NCI-H2196 treated with DMSO at 0.1 percent for 48 hours (cell line): Measurements from ENCODE around the gene MAFG.

Source experiments
- DNase-seq: peaks from one replicate; lab custom pipeline; 2025; ENCODE audit not compliant: unreplicated experiment; lab: John Stamatoyannopoulos, UW

The MAFG gene

DNA sequence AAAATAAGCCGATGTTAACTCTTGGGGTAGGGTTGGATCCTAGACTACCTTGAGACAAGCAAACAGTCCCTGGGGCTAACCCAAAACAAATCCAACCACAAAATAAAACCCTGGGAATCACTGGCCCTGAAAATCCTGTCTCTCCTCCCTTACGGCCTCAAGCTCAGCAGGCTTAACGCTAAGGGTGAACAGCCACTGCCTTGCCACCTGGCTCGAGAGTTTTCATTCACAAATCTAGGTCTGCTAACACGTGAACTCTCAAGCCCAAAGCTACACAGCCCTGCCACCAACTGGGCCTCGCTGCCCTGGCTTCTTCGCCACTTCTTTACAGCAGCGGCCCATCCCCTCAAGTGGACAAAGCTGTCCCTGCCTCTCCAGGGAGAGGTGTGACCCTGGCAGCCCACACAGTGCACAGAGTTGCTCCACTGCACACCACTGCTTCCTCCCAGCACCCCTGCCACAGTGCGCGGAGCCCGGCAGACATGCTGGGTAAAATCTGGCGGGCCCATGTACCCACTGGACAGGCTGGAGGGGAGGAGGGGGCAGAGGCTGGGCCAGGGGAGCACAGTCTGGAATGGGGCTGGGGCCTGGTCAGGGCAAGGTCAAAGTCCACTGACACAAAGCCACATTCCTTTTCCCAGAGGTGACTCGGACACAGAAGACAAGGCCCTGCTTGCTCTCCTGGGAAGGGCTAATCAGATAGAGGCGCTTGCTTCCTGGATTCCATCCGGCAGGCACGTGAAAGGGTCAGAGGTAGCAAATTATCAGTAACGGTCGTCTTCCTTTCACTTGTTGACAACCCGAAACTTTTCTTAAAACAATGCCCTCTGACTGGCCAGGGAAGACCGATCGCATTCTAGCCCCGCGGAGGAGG lies 17.3 kb downstream of the MAFG start:
- DNase-seq, result no peak

- no peak for DNase-seq
Measured at GRCh38 chr17:81909231-81909630, 18.3 kb downstream of the MAFG start.

- no peak for DNase-seq
Measured at GRCh38 chr17:81908793-81909192, 18.7 kb downstream of the MAFG start.

DNA sequence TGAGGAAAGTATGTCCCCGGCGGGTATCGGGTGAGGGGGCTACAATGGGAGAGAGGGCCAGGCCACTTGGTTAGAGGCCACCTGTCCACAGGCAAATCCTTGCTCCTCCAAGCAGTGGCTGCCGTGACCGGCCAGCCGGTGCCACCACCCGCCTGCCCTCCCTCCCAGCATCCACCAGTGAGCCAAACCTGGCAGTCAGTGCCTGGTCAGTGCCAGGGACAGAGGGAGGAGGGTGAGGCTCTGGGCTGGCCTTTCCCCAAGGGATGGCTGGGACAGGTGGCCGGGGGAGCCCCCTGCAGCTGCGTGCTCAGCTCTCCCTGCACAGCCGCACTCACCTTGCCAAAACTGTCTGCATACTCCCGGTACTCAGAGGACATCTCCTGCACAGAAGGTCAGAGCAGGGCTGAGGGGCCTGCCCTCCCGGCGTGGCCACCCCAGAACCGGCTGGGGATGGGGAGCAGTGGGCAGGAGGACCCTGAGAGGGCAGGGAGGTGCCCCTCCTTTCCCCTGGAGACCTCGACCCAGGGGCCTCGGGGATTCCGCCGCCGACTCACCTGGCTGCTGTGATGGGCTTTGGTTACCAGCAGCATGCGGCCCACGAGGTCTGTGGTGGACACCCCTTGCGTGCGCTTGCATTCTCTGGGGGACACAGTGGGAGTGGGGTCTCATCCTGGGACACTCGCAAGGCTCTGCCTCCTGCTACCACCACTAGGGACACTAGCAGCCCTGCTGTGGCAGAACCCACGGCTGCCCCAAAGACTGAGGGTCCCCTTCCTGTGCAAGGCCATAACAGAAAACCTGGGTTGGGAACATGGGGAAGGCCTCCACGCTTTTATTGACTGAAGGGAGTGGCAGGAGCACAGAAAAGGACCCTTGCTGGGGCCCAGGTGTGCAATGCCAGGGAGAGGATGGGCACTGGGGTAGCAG lies 20.1 kb downstream of the MAFG start:
- no peak for DNase-seq

- no peak for DNase-seq
Measured at GRCh38 chr17:81906476-81907218, 20.9 kb downstream of the MAFG start.

DNA sequence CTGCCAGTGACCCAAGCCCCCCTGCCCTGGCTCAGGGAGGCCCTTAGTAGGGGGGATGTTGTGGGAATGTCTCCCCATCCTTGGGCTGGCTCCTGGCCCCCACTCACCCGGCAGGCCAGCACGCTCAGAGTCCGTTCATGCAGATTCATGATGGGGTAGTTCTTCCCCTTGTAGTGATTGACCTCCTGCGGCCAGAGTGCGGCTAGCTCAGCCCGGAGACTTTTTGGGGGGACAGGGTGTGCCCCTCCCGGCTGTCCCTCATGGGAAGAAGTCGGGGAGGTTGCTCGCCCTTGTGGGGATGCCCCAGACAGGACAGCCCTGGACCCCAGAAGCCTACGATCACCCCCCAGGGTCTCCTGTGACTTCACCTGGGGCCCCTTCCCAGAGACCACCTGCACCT lies 21.5 kb downstream of the MAFG start:
- DNase-seq, result no peak

DNA sequence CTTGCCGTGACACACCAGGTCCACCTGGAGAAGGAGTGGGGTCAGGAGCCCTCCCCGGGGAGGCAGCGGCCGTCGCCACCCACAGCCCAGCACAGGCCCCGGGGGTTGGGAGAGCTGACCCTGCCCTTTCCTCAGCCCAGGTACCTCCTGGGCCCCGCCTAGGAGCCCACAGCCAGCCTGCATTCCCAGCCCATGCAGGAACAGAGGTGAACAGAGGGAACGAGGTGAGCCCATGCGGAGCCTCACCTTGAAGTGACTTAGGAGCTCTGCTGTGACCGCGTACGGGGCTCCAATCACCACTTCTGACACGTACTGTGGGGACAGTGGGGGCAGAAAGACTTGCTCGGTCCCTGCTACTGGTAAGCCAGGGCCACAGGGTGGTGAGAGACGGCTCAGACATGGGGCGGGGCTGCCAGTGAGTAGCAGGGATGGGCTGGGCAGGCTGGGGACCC lies 22.1 kb downstream of the MAFG start:
- no peak for DNase-seq

GRCh38 chr17:81904600-81905423 lies 22.7 kb downstream of the MAFG start:
- DNase-seq, result no peak

DNA sequence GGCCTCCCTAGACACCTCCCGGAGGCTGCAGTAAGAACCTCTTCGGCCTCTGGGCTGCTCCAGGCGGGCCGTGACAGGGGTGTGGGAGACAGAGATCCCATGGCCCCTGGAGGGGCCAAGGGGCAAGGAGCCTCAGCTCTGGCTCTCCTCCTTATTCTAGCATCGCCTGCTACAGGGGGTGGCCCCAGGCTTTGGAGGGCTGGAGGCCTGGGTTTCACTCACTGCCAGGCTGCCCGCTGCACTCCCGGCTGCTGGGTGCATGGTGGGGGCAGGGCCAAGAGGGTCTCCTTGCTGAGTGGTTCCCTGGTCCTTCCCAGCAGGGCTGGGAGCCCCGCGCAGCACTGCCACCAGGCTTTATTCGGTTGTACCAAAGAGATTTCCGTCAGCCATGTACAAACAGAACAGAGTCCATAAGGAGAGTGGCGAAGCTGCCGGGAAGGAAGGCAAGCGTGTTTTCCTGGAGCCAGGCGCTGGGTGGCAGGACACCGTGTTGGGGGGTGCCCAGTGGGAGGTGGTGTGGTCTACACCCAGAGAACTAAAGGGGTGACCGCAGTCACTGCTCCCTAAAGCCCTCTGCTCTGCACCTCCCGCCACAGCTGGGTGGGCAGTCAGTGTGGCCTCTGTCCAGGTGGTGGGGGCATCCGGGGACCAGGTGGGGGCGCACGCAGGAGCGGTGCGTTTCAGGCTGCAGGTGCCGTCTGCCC lies 23.5 kb downstream of the MAFG start:
- DNase-seq, result no peak

DNA sequence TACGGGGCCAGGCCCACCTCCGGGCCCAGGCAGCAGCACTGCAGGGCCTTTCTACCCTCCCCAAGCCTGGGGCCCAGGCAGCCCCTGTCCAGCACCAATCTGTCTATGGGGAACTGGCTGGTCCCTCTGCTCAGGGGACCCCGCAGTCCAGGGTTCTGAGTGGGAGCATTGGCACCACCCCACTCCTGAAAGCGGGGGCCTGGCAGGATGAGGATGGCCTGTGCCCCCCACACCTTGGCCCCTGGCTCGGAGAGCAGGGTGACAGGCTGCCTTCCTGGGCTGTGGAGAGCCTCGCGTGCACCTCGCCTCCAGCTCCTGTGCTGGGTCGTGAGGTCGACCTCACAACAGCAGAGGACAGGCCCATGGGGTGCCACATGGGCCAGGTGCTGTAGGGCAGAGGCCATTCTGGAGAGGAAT lies 24.1 kb downstream of the MAFG start:
- no peak for DNase-seq

DNA sequence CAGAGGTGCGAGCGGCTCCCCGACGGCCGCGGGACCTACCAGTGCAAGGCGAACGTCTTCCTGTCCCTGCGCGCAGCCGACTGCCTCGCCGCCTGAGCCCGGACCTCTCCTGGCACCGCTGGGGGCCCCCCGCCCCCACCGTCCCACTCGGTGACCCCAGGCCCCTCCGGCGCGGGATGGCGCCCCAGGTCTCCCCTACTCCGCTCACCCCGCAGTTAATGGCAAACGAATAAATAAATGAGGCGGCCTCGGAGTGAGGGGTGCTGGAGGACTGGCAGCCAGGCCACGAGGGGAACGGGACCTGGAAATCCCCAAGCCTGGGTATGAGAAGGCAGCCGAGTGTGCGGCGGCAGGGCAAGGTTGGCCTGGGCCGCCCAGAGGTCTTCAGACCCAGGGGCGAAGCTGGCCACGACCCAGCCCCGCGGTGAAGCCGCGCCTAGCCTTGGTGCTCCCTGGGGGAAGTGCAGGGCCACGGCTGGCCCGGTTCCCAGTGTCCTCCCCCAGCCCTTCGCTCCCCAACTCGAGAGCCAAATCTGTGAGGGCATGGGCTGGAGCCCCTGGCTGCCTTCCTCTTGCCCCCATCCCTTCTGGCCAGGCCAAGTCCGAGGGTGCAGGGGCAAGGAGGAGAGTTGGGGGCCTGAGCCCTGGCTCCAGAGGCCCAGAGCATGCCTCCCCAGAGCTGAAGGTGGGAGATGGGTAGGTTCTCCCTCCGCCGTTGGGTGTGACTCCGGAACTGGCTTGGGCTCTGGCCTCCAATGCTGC lies 24.7 kb downstream of the MAFG start:
- no peak for DNase-seq

DNA sequence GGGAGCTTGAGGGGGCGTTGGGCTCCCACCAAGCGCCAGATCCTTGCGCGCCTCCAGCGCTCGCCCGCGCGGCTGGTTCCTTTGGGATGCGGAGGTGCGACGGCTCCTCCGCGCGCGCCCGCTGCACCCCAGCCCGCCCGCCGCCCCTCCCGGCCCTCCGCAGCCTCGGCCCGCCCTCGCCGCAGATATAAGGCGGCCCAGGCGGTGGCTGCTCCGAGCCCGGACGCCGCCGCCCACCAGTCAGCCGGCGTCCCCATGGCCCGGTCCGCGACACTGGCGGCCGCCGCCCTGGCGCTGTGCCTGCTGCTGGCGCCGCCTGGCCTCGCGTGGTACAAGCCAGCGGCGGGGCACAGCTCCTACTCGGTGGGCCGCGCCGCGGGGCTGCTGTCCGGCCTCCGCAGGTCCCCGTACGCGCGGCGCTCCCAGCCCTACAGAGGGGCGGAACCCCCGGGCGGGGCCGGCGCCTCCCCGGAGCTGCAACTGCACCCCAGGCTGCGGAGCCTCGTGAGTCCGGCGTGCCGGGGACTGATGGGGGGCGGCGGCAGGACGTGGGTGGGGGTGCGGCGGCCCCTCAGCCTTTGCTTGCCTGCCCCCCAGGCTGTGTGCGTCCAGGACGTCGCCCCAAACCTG lies 25.4 kb downstream of the MAFG start, which contains the start of gene NPB:
NPB (plus strand) TSS at position 216 of the 630 bp plus-strand sequence; CDS start at position 256, 40 bp downstream.
- DNase-seq, result no peak

DNA sequence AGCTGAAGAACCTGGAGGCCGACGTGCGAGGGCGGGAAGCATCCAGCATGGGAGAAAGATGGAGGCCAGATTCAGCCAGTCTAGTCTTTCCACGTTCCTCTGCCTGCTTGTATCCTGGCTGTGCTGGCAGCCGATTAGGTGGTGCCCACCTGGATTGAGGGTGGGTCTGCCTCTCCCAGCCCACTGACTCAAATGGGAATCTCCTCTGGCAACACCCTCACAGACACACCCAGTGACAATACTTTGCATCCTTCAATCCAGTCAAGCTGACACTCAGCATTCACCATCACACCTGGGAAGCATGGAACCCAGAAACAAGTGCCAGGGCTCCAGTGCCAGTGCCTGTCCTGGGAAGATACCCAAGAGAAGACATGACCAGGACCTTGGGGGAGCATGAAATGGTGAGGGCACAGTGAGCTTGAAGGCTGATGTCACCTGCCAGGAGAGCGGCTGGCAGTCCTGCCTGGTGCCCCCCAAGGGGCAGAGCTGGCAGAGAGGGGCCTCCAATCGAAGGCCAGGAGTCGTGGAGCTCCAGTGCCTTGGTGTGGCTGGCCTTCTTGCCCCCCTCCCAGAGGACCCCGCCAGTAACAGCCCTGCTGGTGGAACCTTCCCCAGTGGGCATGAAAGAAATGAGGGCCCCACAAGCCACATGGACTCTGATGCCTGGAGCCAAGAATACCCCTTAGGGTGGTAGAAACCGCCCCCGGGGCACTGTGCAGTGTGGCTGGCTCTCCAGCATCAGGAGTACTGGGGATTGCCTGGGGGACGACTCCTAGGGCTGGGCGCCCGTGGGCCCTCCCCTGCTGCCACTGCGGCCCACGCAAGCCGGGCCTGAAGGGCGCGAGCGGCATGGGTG lies 26.1 kb downstream of the MAFG start:
- no peak for DNase-seq

GRCh38 chr17:81900181-81900820 lies 27.2 kb downstream of the MAFG start:
- DNase-seq, result no peak

DNA sequence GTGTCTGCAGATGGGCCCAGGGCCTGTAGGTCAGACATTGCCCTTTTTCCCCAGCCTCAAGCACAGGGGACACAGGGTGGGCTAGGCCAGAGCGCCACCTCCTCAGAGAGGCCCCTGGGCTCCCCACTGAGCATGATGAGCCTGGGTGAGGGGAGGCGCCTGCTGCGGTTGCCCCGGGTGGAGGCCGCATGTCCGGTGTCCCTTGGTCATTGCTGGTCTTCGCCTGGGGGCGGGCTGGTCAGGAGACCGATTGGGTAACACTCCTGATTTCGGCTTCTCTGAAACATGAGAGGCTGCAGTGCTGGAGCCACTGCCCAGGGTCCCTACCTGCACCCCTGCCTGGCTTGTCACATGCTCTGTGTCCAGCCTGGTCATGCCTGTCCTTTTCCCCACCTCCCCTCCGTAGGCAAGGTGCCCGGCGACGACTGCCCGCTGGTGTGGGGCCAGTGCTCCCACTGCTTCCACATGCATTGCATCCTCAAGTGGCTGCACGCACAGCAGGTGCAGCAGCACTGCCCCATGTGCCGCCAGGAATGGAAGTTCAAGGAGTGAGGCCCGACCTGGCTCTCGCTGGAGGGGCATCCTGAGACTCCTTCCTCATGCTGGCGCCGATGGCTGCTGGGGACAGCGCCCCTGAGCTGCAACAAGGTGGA lies 27.9 kb downstream of the MAFG start:
- no peak for DNase-seq

DNA sequence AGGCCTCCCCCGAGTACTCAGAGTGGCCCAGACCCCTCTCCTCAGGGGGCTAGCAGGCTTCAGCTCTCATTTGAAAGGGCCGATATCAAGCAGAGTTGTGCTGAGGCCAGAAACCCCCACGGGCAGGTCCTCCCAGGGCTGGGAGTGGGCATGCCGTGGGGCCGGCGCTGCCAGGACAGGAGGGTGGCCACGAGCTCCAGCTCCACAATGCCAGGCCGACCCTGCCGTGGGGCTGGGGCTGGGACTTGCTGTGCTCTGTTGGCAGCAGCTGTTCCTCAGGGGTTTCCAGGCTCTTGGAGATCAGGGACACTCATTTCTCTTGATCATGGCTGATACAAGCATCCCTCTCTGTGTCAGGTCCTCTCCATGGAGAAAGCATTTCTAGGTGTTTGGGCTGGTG lies 28.6 kb downstream of the MAFG start:
- no peak for DNase-seq
